Gastroesophageal sphincter (tissue), 4 donors: ENCODE results near the gene KCNJ2. TPM values are rescaled to one million over a fixed set of nuclear protein-coding genes. Genes with fewer than 3 reads are reported as not detected.

ENCODE experiments used
- ATAC-seq: fragments of 150-250 bp; one replicate; pipeline ENCODE4 v1.9.1; 2016; ENCODE audit warnings: mild to moderate bottlenecking, moderate library complexity
- H3K27ac ChIP-seq, 4 donors: fragments of 200-600 bp; sonication (generic) in 3 of 4; 1 replicate in 3 of 4; 2 replicates in 1 of 4; pipeline ENCODE4 v1.5.1; 2016 to 2019
- H3K27me3 ChIP-seq: fragments of 200-600 bp; sonication (generic); one replicate; pipeline ENCODE4 v1.5.1; 2019
- H3K36me3 ChIP-seq, 2 donors: fragments of 200-600 bp; sonication (generic); one replicate each; pipeline ENCODE4 v1.5.1; 2019; ENCODE audit warnings: control low read depth in 1 of 2
- H3K4me1 ChIP-seq, 3 donors: fragments of 200-600 bp; sonication (generic); 1 replicate in 2 of 3; 2 replicates in 1 of 3; pipeline ENCODE4 v1.5.1; 2016 to 2019; ENCODE audit warnings: control low read depth in 2 of 3
- H3K4me3 ChIP-seq, 2 donors: fragments of 200-600 bp; sonication (generic); one replicate each; pipeline ENCODE4 v1.5.1; 2019; ENCODE audit warnings: mild to moderate bottlenecking in 1 of 2, moderate library complexity in 1 of 2
- H3K9me3 ChIP-seq, 3 donors: fragments of 200-600 bp; sonication (generic); one replicate each; pipeline ENCODE4 v1.5.1; 2017 to 2019; ENCODE audit warnings: control low read depth in 2 of 3
- CTCF ChIP-seq, 4 experiments: fragments of 200-600 bp in 2 of 4; fragments of 450-650 bp in 2 of 4; sonication (generic) in 1 of 4; IDR thresholded peaks; one replicate each; pipeline ENCODE4 v1.5.1; 2017 to 2019; ENCODE audit warnings: antibody characterized with exemption in 4 of 4, mild to moderate bottlenecking in 2 of 4, moderate library complexity in 2 of 4
- EP300 ChIP-seq: sonication (generic); formaldehyde crosslinking; IDR thresholded peaks from one replicate; pipeline ENCODE4 v1.6.1; 2017; ENCODE audit warnings: antibody characterized with exemption, mild to moderate bottlenecking
- POLR2A ChIP-seq, 2 donors: fragments of 450-650 bp; IDR thresholded peaks; one replicate each; pipeline ENCODE4 v1.6.1; 2017; ENCODE audit warnings: antibody characterized with exemption in 2 of 2, mild to moderate bottlenecking in 2 of 2, moderate library complexity in 1 of 2
- POLR2AphosphoS5 ChIP-seq: sonication (generic); formaldehyde crosslinking; IDR thresholded peaks from one replicate; pipeline ENCODE4 v1.6.1; 2017; ENCODE audit warnings: antibody characterized with exemption
- WGBS, 2 donors: methylation state at CpG; one replicate each; pipeline ENCODE4 v1.1.5; 2018; ENCODE audit warnings: low coverage in 1 of 2; 5-methylcytosine and 5-hydroxymethylcytosine counted together
- total RNA-seq, 4 donors: library from RNA; depleted of rRNA; stranded (reverse); fragments of >200 nt; gene quantifications; one replicate each; pipeline ENCODE4 v1.1.0, GENCODE V29; 2016

Gene KCNJ2
- total RNA-seq, 4 donors from 2014 or later = 2.8 to 11.3 (median 4.9) TPM

GRCh38 chr17:70121126-70121525, 48.2 kb upstream of the KCNJ2 start:
- H3K27me3 ChIP-seq = no peaks in the 10 kb centered on the region

GRCh38 chr17:70123193-70123592, 46.1 kb upstream of the KCNJ2 start:
- no peak for ATAC-seq
- Histone ChIP-seq H3K36me3 (no peaks in the 10 kb centered on the region), H3K27ac (no peak overlapping the region), H3K4me3 (no peak overlapping the region), H3K27me3 (no peaks in the 10 kb centered on the region), H3K4me1 (no peaks in the 10 kb centered on the region), H3K9me3 (no peaks in the 10 kb centered on the region)
- TF ChIP-seq POLR2AphosphoS5 (no peak), EP300 (no peak), POLR2A (IDR thresholded peaks at IDR 0.05) (no peak), CTCF (IDR thresholded peaks at IDR 0.05) (no peak)
- WGBS, 2 donors = 67 to 83% methylated on average over 2 of the region's 2 CpGs

More at GRCh38 chr17:70121126-70121525, 48.2 kb upstream of the KCNJ2 start:
- no peak for ATAC-seq
- no peak overlapping the region for H3K4me3 ChIP-seq
- 69 to 94% methylated on average over 2 to 3 of the region's 3 CpGs for whole genome bisulfite sequencing, 2 donors
- TF ChIP-seq CTCF (IDR thresholded peaks at IDR 0.05) (no peak), POLR2A (IDR thresholded peaks at IDR 0.05) (no peak)
- no peak overlapping the region for H3K27ac ChIP-seq
- H3K36me3 ChIP-seq = no peaks in the 10 kb centered on the region
- no peaks in the 10 kb centered on the region for H3K4me1 ChIP-seq
- H3K9me3 ChIP-seq = no peaks in the 10 kb centered on the region

GRCh38 chr17:70124723-70125122, 44.6 kb upstream of the KCNJ2 start:
- Histone ChIP-seq H3K27ac (no peak overlapping the region), H3K4me1 (no peaks in the 10 kb centered on the region), H3K9me3 (no peaks in the 10 kb centered on the region), H3K27me3 (no peaks in the 10 kb centered on the region), H3K36me3 (no peaks in the 10 kb centered on the region), H3K4me3 (no peak overlapping the region)
- no peak for ATAC-seq
- no peak for TF ChIP-seq EP300
- TF ChIP-seq CTCF (IDR thresholded peaks at IDR 0.05) = no peak
- no peak for TF ChIP-seq POLR2AphosphoS5
- no peak for TF ChIP-seq POLR2A (IDR thresholded peaks at IDR 0.05)
- 72 to 93% methylated on average over 3 of the region's 3 CpGs for WGBS, 2 donors

- WGBS, 2 donors = 96 to 99% methylated on average over 6 of the region's 6 CpGs
Observed at GRCh38 chr17:70127221-70127873, 42.0 kb upstream of the KCNJ2 start.

More at GRCh38 chr17:70127221-70127873, 42.0 kb upstream of the KCNJ2 start:
- no peak overlapping the region for H3K27ac ChIP-seq
- TF ChIP-seq EP300 (no peak), POLR2AphosphoS5 (no peak), CTCF (IDR thresholded peaks at IDR 0.05) (no peak)
- no peaks in the 10 kb centered on the region for H3K27me3 ChIP-seq
- no peak overlapping the region for H3K4me3 ChIP-seq
- H3K4me1 ChIP-seq = no peaks in the 10 kb centered on the region
- H3K36me3 ChIP-seq = no peaks in the 10 kb centered on the region
- H3K9me3 ChIP-seq = no peaks in the 10 kb centered on the region
- ATAC-seq = no peak
